Mesothelial cell of epicardium (in vitro differentiated cells): ENCODE results near the gene STRADA. TPM values are rescaled to one million over a fixed set of nuclear protein-coding genes. Genes with fewer than 3 reads are reported as not detected.

Experiments used
- DNase-seq, 2 experiments: peaks; one replicate each; pipeline ENCODE4 v3.0.0; 2021; ENCODE audit warnings: low spot score in 2 of 2; ENCODE audit not compliant: unreplicated experiment in 2 of 2
- H3K27ac Mint-ChIP-seq: 2 replicates; pipeline ENCODE4 v1.8.0; 2021; ENCODE audit warnings: mixed read lengths
- H3K27me3 Mint-ChIP-seq: 2 replicates; pipeline ENCODE4 v1.8.0; 2021; ENCODE audit warnings: low read depth, mixed read lengths
- H3K36me3 Mint-ChIP-seq: 2 replicates; pipeline ENCODE4 v1.8.0; 2021; ENCODE audit warnings: mixed read lengths
- H3K4me1 Mint-ChIP-seq: 2 replicates; pipeline ENCODE4 v1.8.0; 2021; ENCODE audit warnings: mixed read lengths
- H3K4me3 Mint-ChIP-seq: 2 replicates; pipeline ENCODE4 v1.8.0; 2021; ENCODE audit warnings: mild to moderate bottlenecking, moderate library complexity, mixed read lengths
- H3K9me3 Mint-ChIP-seq: 2 replicates; pipeline ENCODE4 v1.8.0; 2021; ENCODE audit warnings: mixed read lengths
- CTCF ChIP-seq: fragments of 200-600 bp; sonication (generic); IDR thresholded peaks from one replicate; pipeline ENCODE4 v1.5.0; 2021; ENCODE audit warnings: antibody characterized with exemption; ENCODE audit not compliant: unreplicated experiment
- total RNA-seq: library from RNA; stranded (reverse); gene quantifications from 3 replicates; pipeline ENCODE4 v1.2.1, GENCODE V29; 2021

Gene STRADA
- total RNA-seq, 1 donor from 2014 or later = 62.9 TPM

- no peaks in the 10 kb centered on the region for H3K27me3 Mint-ChIP-seq
- no peak overlapping the region for H3K4me3 Mint-ChIP-seq
- no peaks in the 10 kb centered on the region for H3K9me3 Mint-ChIP-seq
- H3K4me1 Mint-ChIP-seq = peaks cover 22% of the 10 kb centered on the region
- no peak for DNase-seq
- peaks cover 4% of the 10 kb centered on the region for H3K36me3 Mint-ChIP-seq
- TF ChIP-seq CTCF = no peak
- peak overlapping the region; percentile 1 for H3K27ac Mint-ChIP-seq
Observed at GRCh38 chr17:63703029-63703428, 38.6 kb downstream of the STRADA start.

- TF ChIP-seq CTCF = no peak
- H3K36me3 Mint-ChIP-seq = peaks cover 4% of the 10 kb centered on the region
- no peak for DNase-seq
- H3K9me3 Mint-ChIP-seq = no peaks in the 10 kb centered on the region
- H3K27me3 Mint-ChIP-seq = no peaks in the 10 kb centered on the region
- H3K4me1 Mint-ChIP-seq = peaks cover 22% of the 10 kb centered on the region
- no peak overlapping the region for H3K4me3 Mint-ChIP-seq
- peak overlapping the region; percentile 1 for H3K27ac Mint-ChIP-seq
Observed at GRCh38 chr17:63702721-63703015, 38.9 kb downstream of the STRADA start.

- Mint-ChIP-seq H3K9me3 (no peaks in the 10 kb centered on the region), H3K4me3 (peak overlapping the region; percentile 65), H3K27me3 (no peaks in the 10 kb centered on the region), H3K36me3 (peaks cover 4% of the 10 kb centered on the region), H3K27ac (no peak overlapping the region), H3K4me1 (peaks cover 22% of the 10 kb centered on the region)
- DNase-seq = no peak
- TF ChIP-seq CTCF = no peak
Observed at GRCh38 chr17:63701868-63702720, 39.5 kb downstream of the STRADA start.

DNA sequence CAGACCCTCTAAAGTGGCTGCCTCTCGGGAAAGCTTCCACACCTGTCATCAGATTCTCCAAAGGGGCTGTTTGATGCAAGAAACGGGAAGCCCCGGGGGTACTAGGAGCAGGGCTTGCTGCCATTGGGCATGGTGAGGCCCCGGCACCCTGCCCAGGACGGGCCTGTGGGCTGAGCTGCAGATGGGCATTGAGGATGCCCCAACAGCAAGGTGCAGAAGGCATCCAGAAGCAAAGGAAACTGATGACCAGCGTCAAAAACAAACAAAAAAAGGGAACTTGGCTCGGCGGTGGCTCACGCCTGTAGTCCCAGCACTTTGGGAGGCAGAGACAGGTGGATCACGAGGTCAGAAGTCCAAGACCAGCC, 40.2 kb downstream of the STRADA start:
- DNase-seq = no peak
- Mint-ChIP-seq H3K9me3 (no peaks in the 10 kb centered on the region), H3K27ac (peak overlapping the region; percentile 72), H3K4me3 (peak overlapping the region; percentile 65), H3K36me3 (peaks cover 4% of the 10 kb centered on the region), H3K4me1 (peaks cover 22% of the 10 kb centered on the region), H3K27me3 (no peaks in the 10 kb centered on the region)
- no peak for TF ChIP-seq CTCF

- H3K36me3 Mint-ChIP-seq = peaks cover 4% of the 10 kb centered on the region
- peak overlapping the region; percentile 72 for H3K27ac Mint-ChIP-seq
- H3K27me3 Mint-ChIP-seq = no peaks in the 10 kb centered on the region
- no peak for TF ChIP-seq CTCF
- H3K4me3 Mint-ChIP-seq = peak overlapping the region; percentile 65
- H3K9me3 Mint-ChIP-seq = no peaks in the 10 kb centered on the region
- peak in 1 of 2 experiments; percentile 50 for DNase-seq
- H3K4me1 Mint-ChIP-seq = peaks cover 22% of the 10 kb centered on the region
Observed at GRCh38 chr17:63700528-63701455, 40.8 kb downstream of the STRADA start.
